HG03520 (cell line): ENCODE results near the gene SULT1A2.
"Not testable (repeated sequence)": the region's sequence is repeated elsewhere in the genome, so short reads cannot be mapped to it uniquely, and the experiment has no call there.

Experiments used
- ATAC-seq: cut with Tn5 transposase; IDR thresholded peaks from one replicate; pipeline ENCODE4 v1.9.1; 2021; ENCODE audit warnings: mild to moderate bottlenecking, moderate library complexity; ENCODE audit not compliant: unreplicated experiment

Gene SULT1A2

DNA sequence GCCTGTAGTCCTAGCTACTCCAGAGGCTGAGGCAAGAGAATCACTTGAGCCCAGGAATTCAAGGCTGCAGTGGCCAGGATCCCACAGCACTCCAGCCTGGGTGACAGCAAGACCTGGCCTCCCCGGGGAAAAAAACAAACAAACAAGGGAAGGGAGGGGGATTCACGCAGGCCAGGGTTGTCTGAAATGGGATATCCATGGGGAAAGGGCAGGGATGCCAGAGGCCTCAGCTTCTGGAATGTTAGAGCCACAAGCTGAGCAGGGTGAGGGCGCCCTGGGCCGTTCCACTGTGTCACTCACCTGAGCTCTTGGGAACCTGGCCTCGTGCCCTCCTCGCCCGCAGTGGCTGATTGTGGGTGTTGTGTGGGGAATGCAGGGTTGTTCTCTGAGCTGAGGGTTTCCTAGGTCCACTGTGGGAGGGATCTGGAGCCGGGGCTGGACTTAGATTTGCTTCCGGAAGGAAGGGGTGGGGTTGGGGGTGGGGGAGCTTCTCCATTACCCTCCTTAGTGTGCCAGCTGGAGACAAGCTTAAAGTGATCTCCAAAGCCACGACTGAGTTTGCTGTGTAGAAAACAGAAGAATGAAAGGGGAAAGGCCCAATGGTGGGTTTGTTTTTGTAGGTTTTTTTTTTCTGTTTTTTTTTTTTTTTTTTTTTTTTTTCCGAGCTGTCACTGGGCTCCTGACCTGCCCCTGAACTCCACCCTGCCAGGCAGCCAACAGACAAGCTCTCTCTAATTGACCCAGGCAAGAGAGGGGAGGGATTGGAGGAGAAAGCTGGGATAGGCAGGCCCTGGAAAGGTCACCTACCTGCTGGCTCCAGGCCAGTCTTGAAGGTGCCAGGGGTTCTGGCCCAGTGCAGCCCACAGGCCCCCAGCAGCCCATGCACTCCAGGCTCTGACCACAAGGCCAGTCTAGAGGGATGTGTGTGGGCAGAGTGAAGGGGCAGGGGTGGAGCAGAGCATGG, 13.1 kb upstream of the SULT1A2 start, which contains the start of gene SULT1A1:
Gene SULT1A1 (minus strand): TSS at position 414 of the 964 bp plus-strand sequence. CDS start 1,189 bp downstream, outside the sequence.
- ATAC-seq = no peak

GRCh38 chr16:28608867-28609596, 12.2 kb upstream of the SULT1A2 start:
- ATAC-seq = not testable (repeated sequence)

GRCh38 chr16:28608496-28608808, 11.6 kb upstream of the SULT1A2 start:
- not testable (repeated sequence) for ATAC-seq

GRCh38 chr16:28607681-28608495, 11.0 kb upstream of the SULT1A2 start:
- ATAC-seq = not testable (repeated sequence)

DNA sequence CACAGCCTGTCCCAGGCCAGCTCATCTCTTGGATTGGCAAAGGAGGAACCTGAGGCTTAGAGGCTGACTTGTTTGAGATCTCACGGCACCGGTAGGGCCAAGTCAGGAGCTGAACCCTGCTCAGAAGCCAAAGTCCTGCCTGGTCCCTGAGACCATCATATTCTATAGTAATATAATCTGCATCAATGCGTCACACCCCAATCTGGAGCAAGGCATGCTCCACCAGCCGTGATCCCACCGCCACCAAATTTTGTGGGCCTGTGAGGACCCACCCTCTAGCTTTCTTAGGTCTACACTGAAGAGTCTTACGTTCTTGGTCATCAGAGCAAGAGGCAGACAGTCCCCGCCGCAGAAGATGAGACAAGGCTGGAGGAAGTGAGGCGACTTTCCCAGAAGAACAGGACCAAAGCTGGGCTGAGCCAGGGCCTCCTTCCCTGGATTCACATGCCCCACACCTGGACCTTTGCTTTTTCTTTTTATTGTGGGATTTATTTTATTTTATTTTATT, 10.3 kb upstream of the SULT1A2 start:
- ATAC-seq = no peak

DNA sequence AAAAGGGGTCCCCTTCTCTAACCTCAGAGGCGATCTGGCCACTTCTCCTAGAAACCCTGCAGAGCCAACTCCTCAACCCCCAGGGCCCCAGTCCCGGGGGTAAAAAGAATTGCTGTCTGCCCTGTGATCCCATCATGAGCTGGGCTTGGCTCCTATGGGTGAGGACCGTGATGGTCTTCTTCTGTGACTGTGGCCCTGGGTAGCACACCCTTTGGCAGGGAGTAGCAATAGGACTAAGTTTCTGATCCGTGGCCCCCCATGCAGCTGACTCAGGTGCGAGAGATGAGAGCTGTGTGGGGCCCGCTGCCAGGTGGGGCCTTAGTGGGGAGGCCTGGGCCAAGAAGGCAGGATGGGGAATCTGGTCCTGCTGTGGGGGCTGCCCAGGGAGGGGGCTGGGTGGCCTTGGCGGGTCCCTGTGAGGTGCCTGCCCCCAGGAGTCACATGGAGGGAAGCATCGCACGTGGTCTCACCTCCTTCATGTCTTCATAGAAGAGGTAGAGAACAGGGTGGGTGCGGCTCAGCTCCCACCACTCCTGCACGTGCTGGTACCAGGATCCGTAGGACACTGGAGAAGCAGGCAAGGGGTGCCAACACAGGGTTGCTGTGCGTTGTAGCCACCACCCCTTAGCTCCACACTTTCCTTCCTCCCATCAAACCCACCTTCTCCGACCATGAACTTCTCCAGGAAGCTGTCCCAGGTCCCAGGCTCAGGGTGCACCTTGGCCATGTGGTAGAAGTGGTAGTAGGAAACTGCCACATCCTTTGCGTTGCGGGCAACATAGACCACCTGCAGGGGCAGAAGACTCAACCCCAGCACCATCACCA, 9.7 kb upstream of the SULT1A2 start:
- no peak for ATAC-seq

DNA sequence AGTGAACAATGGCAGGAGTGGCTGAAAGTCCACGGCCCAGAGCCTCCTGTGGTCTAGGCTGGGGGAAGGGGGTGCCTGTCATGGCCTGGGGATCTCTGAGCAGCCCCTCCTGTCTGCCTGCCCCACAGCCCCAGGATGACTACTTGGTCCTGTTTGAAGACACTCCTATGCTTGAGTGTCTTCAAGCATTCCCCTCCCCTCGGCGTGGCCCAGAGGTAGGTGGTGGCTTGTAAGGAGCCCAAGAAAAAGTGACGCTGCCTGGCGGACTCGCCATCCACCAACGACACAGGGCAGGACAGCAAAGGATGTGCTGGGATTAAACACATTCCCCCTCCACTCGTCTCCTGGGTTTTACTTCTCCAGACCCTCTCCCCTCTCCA, 7.3 kb upstream of the SULT1A2 start:
- no peak for ATAC-seq

- ATAC-seq = no peak
Observed at GRCh38 chr16:28603381-28604185, 6.7 kb upstream of the SULT1A2 start.

GRCh38 chr16:28602529-28602928, 5.7 kb upstream of the SULT1A2 start:
- no peak for ATAC-seq

DNA sequence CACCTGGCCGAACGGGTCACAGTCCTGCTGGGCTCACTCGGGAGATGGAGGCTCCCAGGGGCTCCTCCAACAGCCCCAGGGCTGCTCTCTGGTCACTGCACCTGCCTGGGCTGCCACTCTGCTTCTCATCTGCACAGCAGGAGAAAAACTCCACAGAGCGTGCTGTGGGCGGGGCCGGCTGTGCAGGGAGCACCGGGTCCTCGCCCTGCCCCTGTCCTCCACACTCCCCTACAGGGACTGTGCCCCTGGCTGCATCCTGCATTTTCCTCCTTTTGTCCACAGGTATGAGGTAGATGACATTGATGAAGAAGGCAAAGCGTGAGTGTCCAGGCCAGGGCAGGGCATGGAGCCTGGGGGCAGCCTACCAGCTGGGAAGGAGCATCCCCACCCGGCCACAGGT, 5.2 kb upstream of the SULT1A2 start:
- ATAC-seq = not testable (repeated sequence)

GRCh38 chr16:28601589-28601988, 4.7 kb upstream of the SULT1A2 start:
- not testable (repeated sequence) for ATAC-seq

DNA sequence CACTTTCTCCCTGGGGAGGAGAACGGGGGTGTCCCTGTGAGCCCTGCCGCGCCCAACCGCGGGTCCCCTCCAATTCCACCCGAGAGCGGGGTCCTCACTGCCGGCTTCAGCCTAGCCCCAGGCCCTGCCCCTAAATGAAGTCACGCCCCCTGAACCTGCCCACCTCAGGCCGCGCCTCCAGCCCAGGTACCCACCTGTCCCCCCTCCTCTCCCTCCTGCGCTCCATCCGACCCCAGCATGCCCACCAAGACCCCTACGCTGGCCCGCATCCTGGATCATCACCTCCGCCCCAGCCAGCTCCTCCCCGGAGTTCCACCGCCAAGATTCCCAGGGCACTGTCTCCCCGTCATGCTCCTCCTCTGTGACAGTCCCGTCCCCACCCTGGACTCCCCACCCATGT, 4.1 kb upstream of the SULT1A2 start:
- not testable (repeated sequence) for ATAC-seq

GRCh38 chr16:28599377-28600285, 2.8 kb upstream of the SULT1A2 start:
- ATAC-seq = not testable (repeated sequence)

- ATAC-seq = no peak
Observed at GRCh38 chr16:28597692-28598261, 927 bp upstream of the SULT1A2 start.

DNA sequence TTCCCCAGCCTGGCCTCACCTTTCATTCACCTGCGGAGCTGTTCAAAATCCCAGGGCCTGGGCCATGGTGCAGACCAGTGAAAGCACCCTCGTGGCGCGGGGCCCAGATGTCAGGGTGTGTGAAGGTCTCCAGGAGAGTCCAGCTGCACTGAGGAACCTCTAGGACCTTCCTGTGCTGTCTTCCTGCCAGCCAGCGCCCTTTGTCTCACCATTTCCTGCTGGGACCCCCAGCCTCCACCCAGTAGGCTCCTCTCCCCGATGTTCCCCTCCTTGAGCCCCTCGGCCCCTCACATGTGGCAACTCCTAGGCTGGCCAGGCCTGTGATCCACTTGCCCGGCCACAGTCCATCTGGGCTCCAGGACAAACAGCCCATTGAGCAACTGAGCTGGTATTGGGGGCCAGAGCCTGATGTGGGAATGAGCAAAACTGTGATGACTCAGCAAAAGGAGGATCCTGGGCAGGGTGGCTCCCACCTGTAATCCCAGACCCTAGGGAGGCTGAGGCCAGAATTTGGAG, 677 bp downstream of the SULT1A2 start:
- no peak for ATAC-seq

DNA sequence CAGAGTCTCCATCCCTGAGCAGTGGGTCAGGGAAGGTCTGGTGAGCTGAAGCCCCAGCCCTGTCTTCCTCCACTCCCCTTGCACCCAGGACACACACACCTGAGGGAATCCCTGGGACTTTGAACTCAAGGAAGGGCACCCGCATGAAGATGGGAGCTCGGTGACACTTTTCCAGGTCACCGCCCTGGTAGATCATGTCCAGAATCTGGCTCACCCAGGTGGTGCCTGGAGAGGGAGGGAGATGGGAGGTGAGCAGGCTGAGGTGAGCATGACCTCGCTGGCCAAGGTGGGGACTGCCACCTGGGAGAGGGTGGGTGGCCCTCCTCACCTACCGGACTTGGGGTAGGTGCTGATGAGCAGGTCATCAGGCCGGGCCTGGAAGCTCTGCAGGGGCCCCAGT, 1.4 kb downstream of the SULT1A2 start:
- not testable (repeated sequence) for ATAC-seq

DNA sequence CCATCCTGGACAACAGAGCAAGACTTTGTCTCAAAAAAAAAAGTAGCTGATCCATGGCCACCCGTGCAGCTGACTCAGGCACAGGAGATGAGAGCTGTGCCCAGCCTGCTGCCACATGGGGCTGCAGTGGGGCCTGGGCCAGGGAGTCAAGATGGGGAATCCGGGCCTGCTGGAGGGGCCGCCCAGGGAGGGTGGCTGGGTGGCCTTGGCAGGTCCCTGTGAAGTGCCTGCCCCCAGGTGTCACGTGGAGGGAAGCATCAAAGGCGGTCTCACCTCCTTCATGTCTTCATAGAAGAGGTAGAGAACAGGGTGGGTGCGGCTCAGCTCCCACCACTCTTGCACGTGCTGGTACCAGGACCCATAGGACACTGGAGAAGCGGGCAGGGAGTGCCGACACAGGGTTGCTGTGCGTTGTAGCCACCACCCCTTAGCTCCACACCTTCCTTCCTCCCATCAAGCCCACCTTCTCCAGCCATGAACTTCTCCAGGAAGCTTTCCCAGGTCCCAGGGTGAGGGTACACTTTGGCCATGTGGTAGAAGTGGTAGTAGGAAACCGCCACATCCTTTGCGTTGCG, 3.8 kb downstream of the SULT1A2 start:
- ATAC-seq = no peak
